SU-DHL-6 (cell line): Measurements from ENCODE around the gene KRTAP5-4.

ENCODE experiments used
- H2AFZ ChIP-seq: fragments of 200-600 bp; sonication (generic); 2 replicates; pipeline ENCODE4 v1.6.1; 2014; ENCODE audit warnings: low read depth, mild to moderate bottlenecking, moderate library complexity, mixed read lengths, antibody characterized with exemption, low read length; ENCODE audit not compliant: severe bottlenecking
- H3F3A ChIP-seq: fragments of 200-600 bp; shearing (Covaris generic); 2 replicates; pipeline ENCODE4 v1.6.0; 2016; ENCODE audit warnings: antibody characterized with exemption, mild to moderate bottlenecking; ENCODE audit not compliant: insufficient read depth
- H3K27ac ChIP-seq: fragments of 200-600 bp; sonication (generic); 2 replicates; pipeline ENCODE4 v1.5.1; 2016; ENCODE audit warnings: low read depth, mild to moderate bottlenecking, low read length, moderate library complexity, mixed read lengths
- H3K27me3 ChIP-seq: fragments of 200-600 bp; sonication (generic), shearing (Covaris generic); 2 replicates; pipeline ENCODE4 v1.6.0; 2014; ENCODE audit warnings: mild to moderate bottlenecking, low read length
- H3K36me3 ChIP-seq: fragments of 200-600 bp; sonication (generic); 2 replicates; pipeline ENCODE4 v1.6.1; 2014; ENCODE audit warnings: mild to moderate bottlenecking, low read length, mixed read lengths
- H3K4me2 ChIP-seq: fragments of 300-600, 200-600 bp; shearing (Covaris generic), sonication (generic); 2 replicates; pipeline ENCODE4 v1.6.0; 2014; ENCODE audit warnings: low read length, low read depth, mild to moderate bottlenecking; ENCODE audit not compliant: poor library complexity, severe bottlenecking
- H3K4me3 ChIP-seq: fragments of 200-600 bp; sonication (generic); 2 replicates; pipeline ENCODE4 v1.5.1; 2014; ENCODE audit warnings: antibody characterized with exemption, low read length, mild to moderate bottlenecking, mixed read lengths; ENCODE audit not compliant: insufficient read depth, poor library complexity, severe bottlenecking
- H3K79me2 ChIP-seq: fragments of 200-600 bp; sonication (generic); 2 replicates; pipeline ENCODE4 v1.6.1; 2014; ENCODE audit warnings: mild to moderate bottlenecking, low read length, moderate library complexity; ENCODE audit not compliant: insufficient read depth
- H3K9ac ChIP-seq: fragments of 200-600 bp; sonication (generic); 2 replicates; pipeline ENCODE4 v1.7.0; 2014; ENCODE audit warnings: mild to moderate bottlenecking, low read length
- H3K9me2 ChIP-seq: fragments of 200-600 bp; sonication (generic); replicated peaks from 2 replicates; pipeline ENCODE4 v1.6.1; 2014; ENCODE audit warnings: low read length; ENCODE audit not compliant: insufficient read depth
- H3K9me3 ChIP-seq: fragments of 200-600 bp; sonication (generic); 2 replicates; pipeline ENCODE4 v1.6.1; 2014; ENCODE audit warnings: low read length, mixed read lengths; ENCODE audit not compliant: insufficient read depth
- H4K20me1 ChIP-seq: fragments of 200-600 bp; sonication (generic); 2 replicates; pipeline ENCODE4 v1.6.1; 2014; ENCODE audit warnings: low read depth, mild to moderate bottlenecking, antibody characterized with exemption, low read length, moderate library complexity, mixed read lengths
- EZH2phosphoT487 ChIP-seq: fragments of 200-600 bp; sonication (generic), shearing (Covaris generic); conservative IDR thresholded peaks from 2 replicates; pipeline ENCODE4 v1.6.1; 2018; ENCODE audit warnings: mild to moderate bottlenecking, antibody characterized with exemption, low read length, moderate library complexity, mixed read lengths
- TF ChIP-seq, protein P1 (sequence below): fragments of 200-600 bp; sonication (generic); IDR thresholded peaks from one replicate; pipeline ENCODE4 v1.5.1; 2017; ENCODE audit warnings: antibody characterized with exemption, mild to moderate bottlenecking, low read length, moderate library complexity; ENCODE audit not compliant: insufficient read depth, poor library complexity, severe bottlenecking

KRTAP5-4 gene

DNA sequence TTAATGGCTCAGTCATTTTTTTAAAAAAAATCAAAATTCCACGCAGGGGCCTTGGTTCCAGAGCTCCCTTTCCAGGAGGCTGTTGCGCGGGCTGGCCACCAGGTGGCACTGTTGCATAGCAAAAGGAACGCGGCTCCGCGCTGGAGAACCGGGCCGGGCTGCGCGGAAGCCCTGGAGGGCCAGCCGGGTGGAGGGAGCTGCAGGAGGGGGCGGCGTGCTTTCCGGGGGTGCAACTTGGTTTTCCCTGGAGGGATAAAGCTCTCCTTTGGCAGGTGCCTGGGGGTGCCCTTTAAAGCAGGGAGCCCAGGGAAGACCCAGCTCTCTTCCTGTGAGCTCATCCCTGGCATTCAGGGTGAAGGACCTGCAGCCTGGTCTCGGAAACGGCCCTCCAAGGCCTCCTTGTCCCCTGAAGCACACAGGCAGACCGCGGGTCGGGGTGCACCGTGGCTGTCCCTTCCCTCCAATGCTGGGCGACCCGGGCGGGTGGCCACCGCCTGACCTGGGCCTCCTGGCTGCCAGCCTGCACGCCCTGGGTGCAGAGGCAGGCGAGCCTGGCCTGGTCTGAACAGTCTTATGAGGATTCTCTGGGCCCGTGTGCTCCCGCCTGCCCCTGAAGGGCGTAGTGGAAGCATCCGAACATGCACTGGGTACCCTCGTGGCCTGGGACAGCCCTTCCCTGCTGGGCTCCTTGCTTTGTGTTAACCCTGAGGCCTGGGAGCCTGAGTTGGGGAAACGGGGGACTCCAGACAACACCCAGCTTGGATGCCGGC is 31.0 kb upstream of the KRTAP5-4 start:
- Histone ChIP-seq H3K4me3 (no peak overlapping the region), H3K79me2 (no peaks in the 10 kb centered on the region), H3K36me3 (no peaks in the 10 kb centered on the region), H3K9me2 (no peaks in the 10 kb centered on the region), H4K20me1 (no peaks in the 10 kb centered on the region), H3K27ac (no peak overlapping the region), H3K4me2 (no peak overlapping the region), H3F3A (no peaks in the 10 kb centered on the region), H3K27me3 (no peaks in the 10 kb centered on the region), H2AFZ (no peak overlapping the region), H3K9ac (no peak overlapping the region), H3K9me3 (no peaks in the 10 kb centered on the region)
- TF ChIP-seq, protein P1, sequence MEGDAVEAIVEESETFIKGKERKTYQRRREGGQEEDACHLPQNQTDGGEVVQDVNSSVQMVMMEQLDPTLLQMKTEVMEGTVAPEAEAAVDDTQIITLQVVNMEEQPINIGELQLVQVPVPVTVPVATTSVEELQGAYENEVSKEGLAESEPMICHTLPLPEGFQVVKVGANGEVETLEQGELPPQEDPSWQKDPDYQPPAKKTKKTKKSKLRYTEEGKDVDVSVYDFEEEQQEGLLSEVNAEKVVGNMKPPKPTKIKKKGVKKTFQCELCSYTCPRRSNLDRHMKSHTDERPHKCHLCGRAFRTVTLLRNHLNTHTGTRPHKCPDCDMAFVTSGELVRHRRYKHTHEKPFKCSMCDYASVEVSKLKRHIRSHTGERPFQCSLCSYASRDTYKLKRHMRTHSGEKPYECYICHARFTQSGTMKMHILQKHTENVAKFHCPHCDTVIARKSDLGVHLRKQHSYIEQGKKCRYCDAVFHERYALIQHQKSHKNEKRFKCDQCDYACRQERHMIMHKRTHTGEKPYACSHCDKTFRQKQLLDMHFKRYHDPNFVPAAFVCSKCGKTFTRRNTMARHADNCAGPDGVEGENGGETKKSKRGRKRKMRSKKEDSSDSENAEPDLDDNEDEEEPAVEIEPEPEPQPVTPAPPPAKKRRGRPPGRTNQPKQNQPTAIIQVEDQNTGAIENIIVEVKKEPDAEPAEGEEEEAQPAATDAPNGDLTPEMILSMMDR: peak; percentile 100
- no peak for TF ChIP-seq EZH2phosphoT487

DNA sequence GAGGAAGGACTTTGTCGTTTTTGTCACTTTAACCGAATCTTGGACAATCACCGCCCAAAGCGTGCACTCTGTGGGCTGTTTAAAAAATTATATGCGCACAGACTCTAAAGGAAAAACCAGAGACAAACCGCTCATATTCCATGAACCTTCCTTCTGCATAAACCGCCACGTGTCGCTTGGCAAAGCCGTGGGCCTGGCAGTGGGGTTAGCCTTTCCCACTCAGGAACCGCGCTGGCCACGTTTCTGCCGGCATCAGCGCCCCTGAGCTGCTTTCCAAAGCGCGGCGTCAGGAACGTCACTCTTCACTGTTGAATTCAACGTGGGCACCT is 30.5 kb upstream of the KRTAP5-4 start:
- Histone ChIP-seq H2AFZ (no peak overlapping the region), H3K9me2 (no peaks in the 10 kb centered on the region), H3K4me2 (no peak overlapping the region), H3K36me3 (no peaks in the 10 kb centered on the region), H3K9me3 (no peaks in the 10 kb centered on the region), H3F3A (no peaks in the 10 kb centered on the region), H3K4me3 (no peak overlapping the region), H3K9ac (no peak overlapping the region), H3K79me2 (no peaks in the 10 kb centered on the region), H4K20me1 (no peaks in the 10 kb centered on the region), H3K27ac (no peak overlapping the region), H3K27me3 (no peaks in the 10 kb centered on the region)
- TF ChIP-seq EZH2phosphoT487: no peak
- TF ChIP-seq, protein P1: no peak

DNA sequence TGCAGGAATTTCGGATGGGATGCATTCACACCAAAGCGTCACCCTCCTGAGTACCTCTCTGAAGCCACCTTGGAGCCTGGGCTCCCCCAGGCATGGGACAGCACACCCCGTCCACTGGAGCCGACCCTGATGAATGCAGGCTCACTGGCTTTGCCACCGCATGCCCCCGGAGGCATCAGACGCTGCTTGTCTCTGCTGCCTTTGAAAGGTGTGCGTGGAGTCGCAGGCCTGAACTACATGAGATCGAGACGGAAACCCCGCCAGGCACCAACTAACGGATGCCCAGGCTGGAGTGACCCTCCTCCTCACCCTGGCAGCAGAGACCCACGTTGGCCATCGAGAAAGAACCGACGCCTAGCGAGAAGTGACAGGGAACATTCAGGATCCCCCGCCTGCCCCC is 30.1 kb upstream of the KRTAP5-4 start:
- H3K36me3 ChIP-seq: no peaks in the 10 kb centered on the region
- H3K27me3 ChIP-seq: no peaks in the 10 kb centered on the region
- H3K9ac ChIP-seq: no peak overlapping the region
- no peaks in the 10 kb centered on the region for H3K9me2 ChIP-seq
- H3K4me3 ChIP-seq: no peak overlapping the region
- H2AFZ ChIP-seq: no peak overlapping the region
- H3K79me2 ChIP-seq: no peaks in the 10 kb centered on the region
- no peaks in the 10 kb centered on the region for H3K9me3 ChIP-seq
- H4K20me1 ChIP-seq: no peaks in the 10 kb centered on the region
- H3K27ac ChIP-seq: no peak overlapping the region
- H3K4me2 ChIP-seq: no peak overlapping the region
- TF ChIP-seq, protein P1: no peak
- no peak for TF ChIP-seq EZH2phosphoT487
- no peaks in the 10 kb centered on the region for H3F3A ChIP-seq
